Choroid plexus epithelial cell (primary cell): ENCODE measurements around the gene PRKCQ.
"Not testable (repeated sequence)": the region's sequence is repeated elsewhere in the genome, so short reads cannot be mapped to it uniquely, and the experiment has no call there.

ENCODE experiments used
- DNase-seq: peaks from one replicate; pipeline ENCODE4 v3.0.0-alpha.2; 2010; ENCODE audit warnings: low read depth
- H3K4me3 ChIP-seq: 2 replicates; pipeline ENCODE4 v1.5.1; 2011; ENCODE audit warnings: low read depth, mild to moderate bottlenecking, control low read depth, low read length, moderate library complexity
- CTCF ChIP-seq: conservative IDR thresholded peaks from 2 replicates; pipeline ENCODE4 v1.5.1; 2011; ENCODE audit warnings: low read depth, mild to moderate bottlenecking, control low read depth, inconsistent platforms, low read length, moderate library complexity

The PRKCQ gene

DNA sequence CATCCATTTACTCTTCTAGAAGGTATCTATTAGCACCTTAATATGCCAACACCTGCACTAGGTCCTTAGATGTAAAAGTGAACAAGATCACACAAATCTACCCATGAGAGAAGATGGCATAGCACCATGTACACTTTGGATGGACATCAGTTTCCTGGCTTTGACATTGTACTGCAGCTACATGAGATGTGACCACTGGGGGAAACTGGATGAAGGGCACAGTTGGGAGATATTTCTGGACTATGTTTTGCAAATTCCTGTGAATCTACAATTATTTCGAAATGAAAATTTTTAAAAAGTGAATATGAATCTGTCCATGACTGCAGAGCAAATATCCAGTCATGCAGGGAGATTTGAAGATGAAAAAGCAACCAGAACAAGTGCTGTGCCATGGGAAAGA is 124.5 kb downstream of the PRKCQ start:
- no peak for DNase-seq
- TF ChIP-seq CTCF: no peak
- no peak overlapping the region for H3K4me3 ChIP-seq

- DNase-seq: no peak
- no peak for TF ChIP-seq CTCF
- H3K4me3 ChIP-seq: no peak overlapping the region
Measured at GRCh38 chr10:6446711-6447110, 133.4 kb downstream of the PRKCQ start.

GRCh38 chr10:6445671-6446316 is 134.3 kb downstream of the PRKCQ start:
- DNase-seq: peak; percentile 61
- peak; percentile 79 for TF ChIP-seq CTCF
- no peak overlapping the region for H3K4me3 ChIP-seq

DNA sequence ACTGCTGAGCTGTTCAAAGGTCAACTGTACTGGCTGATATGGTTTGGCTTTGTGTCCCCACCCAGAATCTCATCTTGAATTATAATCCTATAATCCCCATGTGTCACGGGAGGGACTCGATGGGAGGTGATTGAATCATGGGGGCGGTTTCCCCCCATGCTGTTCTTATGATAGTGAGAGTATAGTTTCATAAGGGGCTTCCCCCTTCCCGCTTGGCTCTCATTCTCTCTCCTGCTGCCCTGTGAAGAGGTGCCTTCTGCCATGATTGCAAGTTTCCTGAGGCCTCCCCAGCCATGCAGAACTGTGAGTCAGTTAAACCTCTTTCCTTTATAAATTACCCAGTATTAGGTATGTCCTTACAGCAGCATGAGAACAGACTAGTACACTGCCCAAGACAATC is 140.2 kb downstream of the PRKCQ start:
- not testable (repeated sequence) for DNase-seq, H3K4me3 ChIP-seq

DNA sequence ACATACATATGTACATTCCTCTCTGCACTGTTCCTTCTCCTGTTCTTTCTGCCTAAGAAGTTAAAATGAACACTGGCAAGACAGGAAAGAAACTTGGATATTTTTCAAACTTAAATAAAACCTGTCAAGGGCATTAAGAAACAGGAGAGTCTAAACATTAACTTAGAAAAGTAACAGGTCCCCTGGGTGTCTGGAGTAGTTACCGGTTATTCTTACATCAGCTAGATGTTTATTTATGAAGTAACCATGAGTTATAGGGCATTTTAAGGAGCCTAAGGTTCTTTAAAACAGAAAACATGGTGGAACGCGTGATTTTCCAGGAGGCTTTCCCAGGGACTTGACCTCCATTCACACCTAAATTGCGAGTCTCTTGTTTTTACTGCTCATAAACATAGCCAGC is 148.2 kb downstream of the PRKCQ start:
- no peak for TF ChIP-seq CTCF
- no peak for DNase-seq
- no peak overlapping the region for H3K4me3 ChIP-seq

DNA sequence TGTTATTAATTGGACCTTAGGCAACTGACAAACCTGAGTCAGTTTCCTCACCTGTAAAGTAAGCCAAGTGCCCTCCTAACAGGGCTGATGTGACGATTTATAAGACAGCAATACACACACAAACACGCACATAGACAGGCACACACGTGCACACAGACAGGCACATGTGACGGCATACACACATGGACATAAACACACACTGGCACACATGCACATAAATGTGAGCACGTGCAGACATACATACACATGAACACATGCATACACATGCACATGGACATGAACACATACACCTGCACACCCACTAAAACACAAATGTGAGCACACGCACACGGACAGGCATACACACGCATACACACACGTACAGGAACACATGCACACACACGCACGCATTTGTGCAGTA is 148.9 kb downstream of the PRKCQ start:
- no peak overlapping the region for H3K4me3 ChIP-seq
- no peak for TF ChIP-seq CTCF
- DNase-seq: no peak

DNA sequence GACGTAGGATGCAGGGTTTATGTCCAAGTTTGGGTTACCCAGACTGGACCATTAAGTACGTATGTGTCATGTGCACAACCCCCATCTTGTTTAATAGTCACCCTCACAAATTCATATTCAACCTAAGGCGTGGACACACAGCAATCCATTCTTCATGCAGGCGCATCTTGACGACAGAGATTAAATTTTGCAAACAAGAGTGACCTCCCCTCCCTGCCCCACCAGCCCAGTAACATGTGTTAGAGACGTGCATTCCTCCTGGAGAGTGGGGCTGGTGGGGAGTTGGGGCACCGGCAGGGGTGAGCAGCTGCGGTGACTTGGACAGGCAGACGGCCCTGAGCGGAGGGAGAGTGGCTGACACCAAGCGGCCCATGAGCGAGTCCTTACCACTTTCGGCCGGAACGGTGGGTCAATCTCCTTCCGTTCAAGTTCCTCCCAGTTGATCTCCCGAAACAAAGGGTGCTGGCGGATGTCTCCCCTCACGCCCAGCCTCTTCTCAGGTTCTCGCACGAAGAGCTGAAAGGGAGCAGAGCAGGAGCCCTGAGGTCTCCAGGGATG is 149.6 kb downstream of the PRKCQ start:
- no peak overlapping the region for H3K4me3 ChIP-seq
- TF ChIP-seq CTCF: no peak
- no peak for DNase-seq
